GM21528 (cell line): ENCODE data around the gene ZNF467.

Experiments used
- ATAC-seq: cut with Tn5 transposase; IDR thresholded peaks from one replicate; pipeline ENCODE4 v1.9.1; 2021; ENCODE audit warnings: mild to moderate bottlenecking, moderate library complexity; ENCODE audit not compliant: unreplicated experiment, low FRiP score

The ZNF467 gene

DNA sequence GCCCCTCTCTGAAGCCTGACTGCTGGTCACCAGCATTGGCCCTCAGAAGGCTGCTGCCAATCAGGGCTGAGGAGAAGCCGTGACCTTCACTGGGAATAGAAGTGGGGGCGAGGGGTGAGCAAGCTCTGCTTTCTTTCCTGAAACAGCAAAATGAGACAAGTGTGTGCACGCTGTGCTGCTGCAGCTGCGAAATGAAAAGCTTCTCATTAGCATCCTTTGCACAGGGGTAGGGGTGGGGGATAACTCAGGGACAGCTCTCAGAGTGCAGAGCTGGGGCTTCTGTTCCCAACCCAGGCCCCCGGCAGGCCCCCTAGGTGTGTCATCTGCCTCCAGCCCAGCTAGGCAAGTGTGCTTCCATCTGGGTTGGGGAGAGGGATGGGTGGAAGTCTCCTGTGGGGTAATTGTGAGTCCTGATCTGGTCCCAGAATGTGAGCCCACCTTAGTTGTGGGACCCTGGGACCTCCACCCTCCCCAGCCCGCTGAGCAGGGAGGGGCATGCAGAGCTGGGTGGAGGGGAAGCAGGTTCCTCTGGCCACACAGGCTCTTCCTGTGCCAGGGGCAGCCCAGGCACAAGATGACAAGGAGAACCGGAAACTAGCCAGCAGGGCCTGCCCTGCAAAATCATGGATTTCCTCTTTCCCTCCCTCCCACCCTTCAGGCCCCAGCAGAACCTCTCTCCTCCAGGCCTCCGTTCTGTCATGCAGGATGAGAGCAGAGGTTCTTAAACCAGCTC is 22.2 kb downstream of the ZNF467 start:
- ATAC-seq, result no peak

DNA sequence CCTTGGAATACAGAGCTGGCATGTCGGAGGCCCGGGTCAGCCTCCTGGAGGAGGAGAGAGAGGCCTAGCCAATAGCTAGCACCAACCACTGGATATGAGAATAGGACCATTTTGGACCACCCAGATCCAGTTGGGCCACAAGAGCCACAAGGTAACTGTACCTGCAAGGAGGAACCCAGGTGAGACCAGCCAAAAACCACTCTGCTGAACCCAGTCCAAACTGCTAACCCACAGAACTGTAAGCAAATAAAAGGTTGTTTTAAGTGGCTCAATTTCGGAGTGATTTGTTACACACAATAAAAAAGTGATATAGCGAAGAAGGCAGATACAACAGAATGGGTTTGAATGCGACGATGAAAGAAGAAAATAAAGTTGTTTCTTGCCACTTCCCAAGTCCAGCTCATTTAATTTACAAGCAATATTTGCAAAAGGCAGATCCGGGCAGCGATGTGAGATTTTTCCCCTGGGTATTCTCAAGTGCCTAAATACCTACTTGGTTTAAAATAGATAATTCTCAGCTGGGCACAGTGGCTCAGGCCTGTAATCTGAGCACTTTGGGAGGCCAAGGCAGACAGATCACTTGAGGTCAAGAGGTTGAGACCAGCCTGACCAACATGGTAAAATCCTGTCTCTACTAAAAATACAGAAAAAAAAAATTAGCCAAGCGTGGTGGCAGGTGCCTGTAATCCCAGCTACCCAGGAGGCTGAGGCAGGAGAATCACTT is 23.1 kb downstream of the ZNF467 start:
- no peak for ATAC-seq

DNA sequence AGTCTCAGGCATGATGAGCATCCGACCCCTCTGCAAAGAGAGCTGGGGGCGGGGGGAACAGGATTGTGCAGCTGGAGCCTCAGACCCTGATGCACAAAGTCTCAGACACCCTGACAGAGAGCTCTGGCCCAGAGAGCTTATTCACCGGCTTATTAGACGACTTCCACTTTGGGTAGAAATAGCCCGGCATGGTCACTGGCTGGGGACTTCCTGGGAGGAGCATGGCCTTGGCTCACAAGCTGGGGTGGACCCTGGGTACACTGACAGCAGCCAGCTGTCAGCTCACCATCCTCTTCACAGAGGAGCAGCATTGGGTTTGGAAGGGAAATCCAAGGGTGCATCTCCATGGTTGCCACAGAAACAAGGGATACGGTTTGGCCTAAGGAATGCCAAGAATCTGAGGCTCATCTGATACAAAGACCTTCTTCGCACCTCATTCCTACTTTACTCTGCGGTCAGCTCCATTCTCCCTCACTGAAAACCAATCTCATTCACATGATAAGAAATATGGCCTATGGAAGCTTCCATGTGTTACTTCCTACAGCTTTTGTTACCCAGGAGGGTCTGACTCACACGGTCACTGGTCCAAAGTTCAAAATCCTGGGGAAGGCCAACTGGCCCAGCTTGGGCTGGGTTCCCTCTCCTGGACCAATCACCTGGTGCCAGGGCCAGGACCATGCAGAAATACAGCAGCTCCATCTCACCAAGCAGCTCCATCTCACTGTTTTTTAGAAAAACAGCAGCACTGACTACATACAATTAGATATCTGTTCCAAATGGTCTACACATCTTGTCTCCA is 25.1 kb downstream of the ZNF467 start:
- ATAC-seq, result no peak

DNA sequence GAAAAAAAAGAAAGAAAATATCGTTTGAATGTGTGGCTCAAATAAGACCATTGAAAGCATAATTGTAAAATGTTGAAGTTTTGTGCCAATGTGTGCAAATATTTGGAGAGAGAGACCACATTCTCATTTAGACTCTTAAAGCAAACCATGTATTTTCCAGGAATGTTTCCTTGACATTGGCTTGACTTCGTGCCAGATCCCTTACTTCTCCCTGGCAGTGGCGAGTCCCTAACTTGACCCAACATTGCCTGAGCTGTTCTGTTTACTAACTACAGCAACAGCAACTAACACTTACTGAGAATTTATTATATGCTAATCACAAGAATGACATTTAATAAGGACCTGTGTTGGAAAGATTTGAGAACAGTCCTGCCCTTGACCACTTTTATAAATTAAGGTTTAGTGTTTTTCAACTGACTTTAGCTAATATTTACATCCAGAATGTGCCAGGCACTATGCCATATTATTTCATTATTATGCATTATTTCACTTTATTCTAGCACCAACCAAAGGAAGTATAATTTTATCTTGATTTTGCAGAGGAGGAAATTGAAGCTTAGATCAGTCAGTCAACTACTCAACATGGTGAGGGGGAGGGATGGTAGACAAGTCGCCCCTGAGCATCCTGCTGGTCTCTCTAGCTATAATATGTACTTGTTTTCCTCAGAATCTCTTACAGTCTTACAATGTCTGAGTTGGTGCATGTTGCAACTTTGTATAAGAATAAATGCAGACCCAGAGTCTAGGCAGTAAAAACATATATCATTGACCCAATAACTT is 29.7 kb downstream of the ZNF467 start:
- no peak for ATAC-seq

DNA sequence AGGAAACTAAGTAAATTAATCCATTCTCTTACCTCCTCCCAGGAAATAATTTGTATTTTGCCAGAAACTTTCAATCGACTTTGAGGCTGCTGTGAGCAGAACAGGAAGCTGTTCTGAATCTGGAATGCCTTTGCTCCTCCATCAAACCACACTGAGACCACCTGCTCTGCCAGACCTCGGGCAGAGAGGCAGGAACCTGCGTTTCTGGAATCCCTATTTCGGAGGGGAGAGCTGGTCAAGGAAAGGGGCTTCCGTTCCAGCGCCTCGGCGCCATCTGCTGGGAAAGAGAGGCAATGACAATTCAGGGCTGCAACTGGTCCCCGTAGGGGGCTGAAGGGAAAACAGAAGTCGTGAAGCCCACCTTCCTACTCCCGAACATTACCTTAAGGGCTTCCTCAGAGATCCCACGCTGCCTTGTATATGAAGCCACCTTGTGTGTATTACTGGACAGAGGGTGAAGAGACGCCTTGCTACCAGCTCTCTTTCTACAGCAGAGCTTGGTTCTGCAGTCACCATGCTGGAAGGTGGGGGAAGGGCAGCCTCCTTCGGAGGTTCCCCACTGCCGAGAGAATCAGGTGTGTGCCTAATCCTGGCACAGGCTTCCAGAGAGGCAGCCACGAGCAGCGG is 31.2 kb downstream of the ZNF467 start:
- peak; percentile 66 for ATAC-seq

DNA sequence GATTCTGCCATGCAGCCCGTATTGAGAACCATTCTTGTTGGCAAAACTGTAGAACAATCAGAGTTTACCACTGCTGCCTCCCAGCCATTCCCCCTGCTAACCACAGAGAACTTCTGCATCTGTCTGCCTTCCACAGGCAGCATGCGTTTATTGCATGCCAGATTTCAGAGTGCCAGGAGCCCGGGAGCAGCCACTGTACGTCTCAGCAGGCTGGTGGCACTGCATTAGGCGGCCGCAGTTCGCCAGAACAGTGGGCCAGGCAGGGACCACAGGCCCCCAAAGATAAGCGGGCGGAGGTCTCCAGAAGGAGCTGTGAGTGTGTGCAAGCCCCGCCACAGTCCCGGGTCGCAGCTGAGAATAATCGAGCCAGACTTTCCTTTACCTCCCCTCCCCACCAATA is 31.8 kb downstream of the ZNF467 start:
- no peak for ATAC-seq

DNA sequence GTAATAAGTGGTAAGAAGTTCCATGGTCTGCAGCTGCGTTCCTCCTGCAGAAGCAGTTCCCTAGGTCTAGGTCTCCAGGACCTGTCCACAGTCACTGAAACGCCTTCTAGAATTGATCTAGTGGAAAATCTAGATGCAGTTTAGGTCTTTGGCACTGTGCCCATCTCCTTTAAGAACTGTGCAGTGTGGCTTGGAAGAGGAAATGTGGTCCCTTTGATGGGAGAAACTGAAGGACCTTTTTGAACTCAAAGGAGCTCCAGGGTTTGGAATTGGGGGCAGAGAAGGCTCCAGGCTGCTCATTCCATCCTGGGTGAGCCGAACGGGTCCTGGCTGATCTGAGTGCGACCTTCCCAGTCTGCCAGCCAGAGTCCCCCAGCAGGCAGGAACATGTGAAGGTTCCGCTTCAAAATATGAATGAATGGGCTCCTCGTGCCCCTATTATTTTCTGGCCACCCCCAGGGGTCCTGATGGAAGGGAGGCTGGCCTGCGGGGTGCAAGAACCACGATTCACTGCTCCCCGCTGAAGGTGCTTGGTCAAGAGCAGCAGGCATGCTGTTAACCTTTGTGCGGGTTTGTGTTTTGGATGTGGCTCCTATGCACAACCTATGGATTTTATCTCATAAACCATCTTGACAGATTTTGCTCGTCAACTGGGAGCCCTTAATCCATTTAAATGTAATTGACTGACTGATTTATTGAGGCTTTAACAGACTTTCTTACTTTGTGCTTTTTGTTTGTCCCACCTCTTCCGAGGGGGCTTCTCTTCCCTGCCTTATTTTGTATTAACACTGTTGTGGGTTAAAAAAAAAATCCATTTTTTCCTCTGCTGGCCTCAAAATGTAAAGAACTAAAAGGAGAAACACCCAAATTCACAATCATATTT is 36.7 kb downstream of the ZNF467 start:
- no peak for ATAC-seq

DNA sequence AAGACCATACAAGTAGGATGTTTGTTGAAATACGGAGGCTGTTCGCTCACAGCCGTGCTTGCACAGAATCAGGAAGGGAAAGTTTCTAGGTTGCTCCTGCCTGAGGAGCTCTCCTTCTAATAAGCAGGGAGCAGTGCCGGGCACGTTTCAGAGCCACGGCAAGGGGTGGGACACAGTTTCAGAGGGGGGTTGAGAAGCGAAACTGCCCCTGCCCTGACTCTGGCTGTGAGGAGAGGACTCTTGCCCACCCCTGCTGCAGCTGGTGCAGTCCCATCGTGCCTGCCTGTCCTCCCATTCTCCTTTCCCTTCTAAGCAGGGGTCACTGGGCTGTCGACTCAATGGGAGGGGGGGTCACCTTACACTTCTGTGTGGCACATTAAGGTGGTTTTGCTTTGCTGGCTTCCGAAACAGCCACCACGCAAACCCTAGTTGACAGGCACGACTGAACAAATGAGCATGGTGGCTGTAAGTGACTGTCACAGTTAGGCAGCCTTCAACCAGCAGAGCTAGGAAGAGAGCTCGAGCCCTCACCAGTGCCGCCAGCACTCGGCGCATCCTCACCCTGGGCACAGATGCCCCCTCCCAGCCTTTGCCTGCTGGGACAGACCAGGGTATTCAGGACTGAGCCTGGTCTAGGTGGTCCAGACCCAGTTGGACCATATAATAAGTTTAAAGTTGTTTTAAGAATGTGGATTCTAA is 37.5 kb downstream of the ZNF467 start:
- no peak for ATAC-seq

DNA sequence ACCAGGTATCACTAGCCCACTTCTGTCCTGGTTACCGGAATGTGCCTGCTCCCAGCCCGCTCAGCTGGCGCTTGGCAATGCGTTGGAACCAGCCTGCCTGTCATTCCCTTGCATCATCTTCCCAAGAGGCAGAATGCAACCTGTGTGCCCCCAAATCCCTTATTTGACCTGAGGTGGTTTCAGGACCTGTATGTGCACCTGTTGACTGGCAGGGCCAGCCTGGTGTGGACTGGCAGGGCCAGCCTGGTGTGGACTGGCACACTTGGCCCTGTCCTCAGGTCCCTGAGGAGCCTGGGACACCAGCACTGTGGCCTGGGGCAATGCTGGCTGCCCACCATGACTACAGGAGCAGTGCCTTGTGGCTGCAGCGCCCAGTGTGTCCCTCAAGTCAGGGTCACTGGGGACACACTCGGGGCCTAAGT is 38.2 kb downstream of the ZNF467 start:
- ATAC-seq, result no peak

DNA sequence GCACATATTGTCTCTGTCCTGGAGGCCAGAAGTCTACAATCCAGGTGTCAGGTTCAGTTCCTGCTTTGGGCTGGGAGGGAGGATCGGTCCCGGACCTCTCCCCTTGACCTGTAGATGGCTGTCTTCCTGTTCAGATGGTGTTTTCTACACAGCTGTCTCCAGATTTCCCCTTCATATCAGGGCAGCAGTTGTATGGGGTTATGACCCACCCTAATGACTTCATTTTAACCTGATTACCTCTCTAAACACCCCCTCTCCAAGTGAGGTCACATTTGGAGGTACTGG is 38.7 kb downstream of the ZNF467 start:
- no peak for ATAC-seq

DNA sequence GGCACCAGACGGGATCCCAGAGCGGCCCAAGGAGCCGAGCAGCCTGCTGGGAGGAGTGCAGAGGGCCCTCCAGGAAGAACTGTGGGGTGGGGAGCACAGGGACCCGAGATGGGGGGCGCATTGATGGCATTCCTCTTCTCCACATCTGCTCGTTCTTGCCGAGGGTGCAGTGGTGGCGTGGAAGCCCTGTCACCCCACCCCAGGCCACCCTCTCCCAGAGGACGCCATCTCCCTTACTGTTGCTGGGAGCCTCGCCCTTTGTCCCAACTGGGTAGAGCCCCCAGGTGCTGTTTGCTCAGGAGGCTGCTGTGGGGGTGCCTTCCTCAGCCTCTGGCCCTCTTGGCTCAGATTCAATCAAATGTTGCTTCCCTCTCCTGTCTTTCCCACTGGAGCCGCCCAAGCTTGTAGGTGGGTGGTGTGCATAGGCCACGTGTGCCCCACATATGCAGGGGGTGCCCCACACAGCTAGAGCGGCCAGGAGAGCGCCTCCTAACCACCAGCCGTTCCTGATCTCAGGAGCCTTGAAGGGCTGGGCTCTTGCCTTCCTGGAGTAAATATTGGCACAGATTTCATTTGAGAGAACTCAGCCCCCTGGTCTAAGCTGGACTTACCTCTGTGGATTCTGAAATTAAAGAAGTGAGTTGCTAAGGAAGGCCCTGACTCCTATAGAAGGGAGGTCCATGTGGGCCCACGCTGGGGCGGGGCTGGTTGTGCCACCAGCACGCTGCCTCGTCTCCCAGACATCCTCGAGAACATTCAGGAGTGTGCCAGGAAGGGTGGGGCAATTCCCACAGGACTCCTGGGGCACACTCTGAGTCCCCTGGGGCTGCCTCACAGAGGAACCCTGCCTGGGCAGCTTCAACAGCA is 39.2 kb downstream of the ZNF467 start:
- ATAC-seq, result no peak

DNA sequence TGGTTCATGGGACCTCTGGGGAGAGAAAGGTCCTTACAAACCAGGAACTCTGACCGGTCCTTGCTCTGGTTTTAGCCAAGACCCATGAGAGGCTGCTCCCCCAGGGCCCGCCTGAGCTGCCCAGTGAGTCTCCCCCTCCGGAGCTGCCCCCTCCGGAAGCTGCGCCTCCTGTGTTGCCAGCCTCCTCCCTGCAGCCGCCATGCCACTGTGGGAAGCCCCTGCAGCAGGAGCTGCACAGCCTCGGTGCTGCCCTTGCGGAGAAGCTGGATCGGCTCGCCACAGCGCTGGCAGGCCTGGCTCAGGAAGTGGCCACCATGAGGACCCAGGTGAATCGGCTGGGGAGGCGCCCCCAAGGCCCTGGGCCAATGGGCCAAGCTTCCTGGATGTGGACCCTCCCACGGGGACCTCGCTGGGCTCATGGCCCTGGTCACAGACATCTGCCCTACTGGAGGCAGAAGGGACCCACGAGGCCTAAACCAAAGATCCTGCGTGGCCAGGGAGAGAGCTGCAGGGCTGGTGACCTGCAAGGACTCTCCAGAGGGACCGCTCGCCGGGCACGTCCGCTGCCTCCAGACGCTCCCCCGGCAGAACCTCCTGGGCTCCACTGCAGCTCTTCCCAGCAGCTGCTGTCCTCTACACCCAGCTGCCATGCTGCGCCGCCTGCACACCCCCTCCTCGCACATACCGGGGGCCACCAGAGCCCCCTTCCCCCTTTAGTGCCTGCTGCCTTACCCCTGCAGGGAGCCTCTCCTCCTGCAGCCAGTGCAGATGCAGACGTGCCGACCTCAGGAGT is 40.1 kb downstream of the ZNF467 start:
- no peak for ATAC-seq

DNA sequence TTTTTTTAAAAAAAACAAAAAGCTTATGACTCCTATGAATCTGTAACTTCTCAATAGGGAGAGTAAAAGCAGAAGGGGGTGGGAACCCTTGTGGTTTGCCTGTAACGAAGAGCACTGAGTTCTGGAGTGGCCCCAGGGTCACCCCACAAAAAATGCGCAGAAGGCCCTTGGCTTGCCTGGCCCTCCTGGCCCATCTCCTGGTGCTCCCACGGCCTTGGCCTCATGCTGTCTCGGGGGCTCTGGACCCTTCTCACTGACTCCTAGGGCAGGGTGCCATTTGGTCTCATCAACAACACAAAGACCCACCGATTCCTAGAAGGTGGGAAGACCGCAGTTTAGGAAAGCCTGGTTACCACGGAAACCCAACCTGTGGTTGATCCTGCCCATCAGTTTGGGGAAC is 40.8 kb downstream of the ZNF467 start:
- ATAC-seq, result no peak

DNA sequence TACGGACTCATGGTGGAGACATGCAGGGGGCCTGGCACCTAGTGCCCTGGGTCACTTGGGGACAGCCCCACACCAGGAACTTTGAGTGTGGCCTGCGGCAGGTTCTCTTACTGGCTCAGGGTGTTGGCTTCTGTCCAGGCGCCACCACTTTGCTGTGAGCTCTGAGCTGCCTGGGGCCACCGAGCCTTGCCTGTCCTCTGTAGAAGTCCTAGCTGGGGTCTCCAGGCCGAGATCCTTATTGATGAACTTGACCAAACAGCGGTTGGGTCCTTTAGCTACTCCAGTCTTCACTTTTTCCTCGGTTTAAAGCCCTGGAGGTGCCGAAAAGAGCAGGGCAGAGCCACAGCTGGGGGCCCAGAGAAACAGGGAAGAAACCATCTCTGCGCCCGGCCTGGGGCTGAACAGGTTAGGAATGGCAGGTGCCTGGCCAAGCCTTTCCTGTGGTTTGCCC is 41.3 kb downstream of the ZNF467 start:
- ATAC-seq, result no peak

DNA sequence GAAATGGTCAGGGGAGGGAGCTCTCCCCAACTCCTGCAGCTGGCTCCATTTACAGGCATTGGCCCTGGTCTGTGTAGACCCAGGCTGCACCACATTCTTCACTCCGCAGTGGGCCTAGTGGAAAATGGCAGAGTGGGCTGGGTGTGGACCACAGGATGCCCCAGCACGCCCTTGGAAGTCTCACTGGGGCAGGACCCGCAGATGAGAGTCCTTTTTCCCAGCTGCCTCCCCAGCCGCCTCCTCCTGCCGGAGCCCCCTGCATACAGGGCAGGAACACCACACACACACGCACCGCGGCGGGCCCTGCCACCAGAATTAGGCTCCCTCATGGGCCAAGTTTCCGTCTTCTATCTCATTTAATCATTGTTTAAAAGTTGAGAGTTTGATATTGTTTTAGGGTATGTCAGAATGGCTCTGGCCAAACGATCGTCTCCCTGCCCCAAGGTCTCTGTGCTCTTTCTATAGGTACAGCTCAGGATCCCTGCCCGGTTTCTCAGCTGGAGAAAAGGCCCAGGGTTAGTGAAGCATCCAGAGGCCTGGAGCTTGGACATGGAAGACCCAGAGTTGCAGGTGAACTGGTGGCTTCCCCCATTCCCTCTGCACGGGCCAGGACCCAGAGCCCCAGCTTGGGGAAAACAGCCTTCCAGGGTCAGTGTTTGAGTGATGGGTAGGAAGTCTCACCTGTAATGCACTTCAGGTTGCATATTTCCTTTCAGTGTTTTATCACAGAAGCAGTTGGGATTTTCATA is 42.0 kb downstream of the ZNF467 start:
- ATAC-seq, result no peak
